ENCODE results near the gene ANKRD1. TPM values are rescaled to one million over a fixed set of nuclear protein-coding genes. Genes with fewer than 3 reads are reported as not detected.

ANKRD1 gene
- total RNA-seq, 2 donors from 2014 or later: 20.0 TPM; not detected in 1

DNA sequence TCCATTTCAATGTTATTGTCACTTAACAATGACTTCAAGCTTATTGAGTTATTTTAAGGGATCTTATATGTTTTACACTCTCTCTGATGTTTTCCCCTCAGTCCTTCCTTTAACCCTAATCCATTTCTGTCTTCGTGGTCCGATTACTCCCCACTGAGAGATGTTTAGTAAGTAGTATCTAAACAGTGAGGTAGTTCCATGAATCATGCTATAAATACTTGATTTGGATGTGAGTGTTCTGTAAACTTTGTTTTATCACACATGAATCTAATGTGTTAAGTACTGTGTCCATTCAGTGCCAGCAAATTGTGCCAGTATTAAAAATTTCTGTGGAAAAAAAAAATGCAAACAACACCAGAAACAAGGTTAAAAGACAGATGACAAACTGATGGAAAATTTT is 30.5 kb downstream of the ANKRD1 start:
- Histone ChIP-seq H3K36me3 (no peaks in the 10 kb centered on the region), H3K27ac (no peak overlapping the region), H3K9me3 (no peaks in the 10 kb centered on the region), H3K4me3 (no peak overlapping the region), H3K27me3 (replicated peaks; ENCODE audit: insufficient read depth) (no peaks in the 10 kb centered on the region), H3K4me1 (replicated peaks) (peaks cover 6% of the 10 kb centered on the region)
- intact Hi-C loops (cut with DNase I): no loop called here
- DNase-seq (ENCODE audit: low spot score): no peak
- WGBS: 42% methylated on average over 2 of the region's 2 CpGs
- TF ChIP-seq POLR2A (IDR thresholded peaks at IDR 0.05): no peak
- TF ChIP-seq POLR2AphosphoS5 (IDR thresholded peaks at IDR 0.05): no peak
- TF ChIP-seq, protein P1, sequence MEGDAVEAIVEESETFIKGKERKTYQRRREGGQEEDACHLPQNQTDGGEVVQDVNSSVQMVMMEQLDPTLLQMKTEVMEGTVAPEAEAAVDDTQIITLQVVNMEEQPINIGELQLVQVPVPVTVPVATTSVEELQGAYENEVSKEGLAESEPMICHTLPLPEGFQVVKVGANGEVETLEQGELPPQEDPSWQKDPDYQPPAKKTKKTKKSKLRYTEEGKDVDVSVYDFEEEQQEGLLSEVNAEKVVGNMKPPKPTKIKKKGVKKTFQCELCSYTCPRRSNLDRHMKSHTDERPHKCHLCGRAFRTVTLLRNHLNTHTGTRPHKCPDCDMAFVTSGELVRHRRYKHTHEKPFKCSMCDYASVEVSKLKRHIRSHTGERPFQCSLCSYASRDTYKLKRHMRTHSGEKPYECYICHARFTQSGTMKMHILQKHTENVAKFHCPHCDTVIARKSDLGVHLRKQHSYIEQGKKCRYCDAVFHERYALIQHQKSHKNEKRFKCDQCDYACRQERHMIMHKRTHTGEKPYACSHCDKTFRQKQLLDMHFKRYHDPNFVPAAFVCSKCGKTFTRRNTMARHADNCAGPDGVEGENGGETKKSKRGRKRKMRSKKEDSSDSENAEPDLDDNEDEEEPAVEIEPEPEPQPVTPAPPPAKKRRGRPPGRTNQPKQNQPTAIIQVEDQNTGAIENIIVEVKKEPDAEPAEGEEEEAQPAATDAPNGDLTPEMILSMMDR (IDR thresholded peaks at IDR 0.05): no peak

DNA sequence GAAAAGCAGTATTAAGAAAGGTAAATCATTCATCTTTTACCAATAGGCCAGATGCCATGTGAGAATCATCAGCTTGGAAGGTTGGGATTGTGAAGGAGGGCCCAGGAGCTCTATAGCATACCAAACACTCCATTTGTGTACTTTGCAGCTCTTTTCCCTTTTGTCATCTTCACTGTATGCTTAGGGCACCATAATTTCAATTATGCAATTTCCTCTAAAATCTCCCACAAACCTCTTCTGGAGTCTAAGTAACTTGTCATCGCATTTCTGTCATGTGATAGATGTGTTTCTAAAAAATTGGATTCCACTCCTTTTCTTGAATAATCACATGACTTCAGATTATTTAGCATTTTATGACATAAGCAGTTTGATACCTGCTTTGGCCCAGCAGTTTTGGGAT is 31.3 kb downstream of the ANKRD1 start:
- intact Hi-C loops (cut with DNase I): no loop called here
- Histone ChIP-seq H3K36me3 (no peaks in the 10 kb centered on the region), H3K27ac (no peak overlapping the region), H3K4me1 (replicated peaks) (peaks cover 6% of the 10 kb centered on the region), H3K4me3 (no peak overlapping the region), H3K27me3 (replicated peaks; ENCODE audit: insufficient read depth) (no peaks in the 10 kb centered on the region), H3K9me3 (no peaks in the 10 kb centered on the region)
- 85% methylated on average over 1 of the region's 1 CpG for WGBS
- no peak for TF ChIP-seq POLR2A (IDR thresholded peaks at IDR 0.05)
- TF ChIP-seq, protein P1 (IDR thresholded peaks at IDR 0.05): no peak
- no peak for TF ChIP-seq POLR2AphosphoS5 (IDR thresholded peaks at IDR 0.05)
- no peak for DNase-seq (ENCODE audit: low spot score)

DNA sequence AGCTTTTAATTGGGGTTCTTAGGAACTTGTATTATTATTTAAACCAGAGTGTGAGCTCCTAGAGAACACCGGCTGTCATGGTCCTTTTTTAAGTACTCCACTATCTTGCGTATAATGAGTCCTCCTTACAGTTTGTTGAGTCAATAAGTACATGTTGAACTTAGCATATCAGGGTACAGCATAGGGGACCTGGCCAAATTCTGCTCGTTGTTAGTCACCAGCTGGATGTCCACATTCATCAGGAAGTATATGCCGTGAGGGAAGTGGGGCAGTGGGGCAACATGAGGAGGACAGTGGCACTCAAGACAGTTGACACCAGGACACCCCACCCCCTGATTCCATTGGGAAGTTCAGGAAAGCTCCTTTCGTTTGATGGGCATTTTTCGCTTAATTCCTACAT is 32.5 kb downstream of the ANKRD1 start:
- 92% methylated on average over 6 of the region's 6 CpGs for WGBS
- DNase-seq (ENCODE audit: low spot score): no peak
- Histone ChIP-seq H3K27ac (no peak overlapping the region), H3K27me3 (replicated peaks; ENCODE audit: insufficient read depth) (no peaks in the 10 kb centered on the region), H3K4me3 (no peak overlapping the region), H3K4me1 (replicated peaks) (peaks cover 6% of the 10 kb centered on the region), H3K9me3 (no peaks in the 10 kb centered on the region), H3K36me3 (no peaks in the 10 kb centered on the region)
- TF ChIP-seq, protein P1 (IDR thresholded peaks at IDR 0.05): no peak
- no peak for TF ChIP-seq POLR2A (IDR thresholded peaks at IDR 0.05)
- no peak for TF ChIP-seq POLR2AphosphoS5 (IDR thresholded peaks at IDR 0.05)
- intact Hi-C loops (cut with DNase I): no loop called here

DNA sequence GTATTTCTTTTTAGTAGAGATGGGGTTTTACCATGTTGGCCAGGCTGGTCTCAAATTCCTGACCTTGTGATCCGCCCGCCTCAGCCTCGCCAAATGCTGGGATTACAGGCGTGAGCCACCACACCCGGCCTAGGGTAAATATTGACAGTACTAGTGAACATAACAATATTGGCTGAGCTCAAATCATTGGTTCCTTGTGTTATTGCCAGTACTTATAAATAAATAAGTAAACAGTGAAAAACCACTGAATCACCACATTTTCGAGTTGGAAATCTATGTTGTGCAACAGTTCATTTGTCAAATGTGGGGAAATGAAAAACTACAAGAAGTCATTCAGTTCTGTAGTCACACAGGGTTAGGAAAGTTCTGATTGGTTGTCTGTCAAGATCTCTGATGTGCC is 33.3 kb downstream of the ANKRD1 start:
- peak; percentile 50 for DNase-seq (ENCODE audit: low spot score)
- TF ChIP-seq POLR2AphosphoS5 (IDR thresholded peaks at IDR 0.05) (peak; percentile 57), POLR2A (IDR thresholded peaks at IDR 0.05) (no peak)
- Histone ChIP-seq H3K4me1 (replicated peaks) (peaks cover 6% of the 10 kb centered on the region), H3K27me3 (replicated peaks; ENCODE audit: insufficient read depth) (no peaks in the 10 kb centered on the region), H3K36me3 (no peaks in the 10 kb centered on the region), H3K27ac (no peak overlapping the region), H3K4me3 (no peak overlapping the region), H3K9me3 (no peaks in the 10 kb centered on the region)
- intact Hi-C loops (cut with DNase I): no loop called here
- 46% methylated on average over 6 of the region's 6 CpGs for WGBS

DNA sequence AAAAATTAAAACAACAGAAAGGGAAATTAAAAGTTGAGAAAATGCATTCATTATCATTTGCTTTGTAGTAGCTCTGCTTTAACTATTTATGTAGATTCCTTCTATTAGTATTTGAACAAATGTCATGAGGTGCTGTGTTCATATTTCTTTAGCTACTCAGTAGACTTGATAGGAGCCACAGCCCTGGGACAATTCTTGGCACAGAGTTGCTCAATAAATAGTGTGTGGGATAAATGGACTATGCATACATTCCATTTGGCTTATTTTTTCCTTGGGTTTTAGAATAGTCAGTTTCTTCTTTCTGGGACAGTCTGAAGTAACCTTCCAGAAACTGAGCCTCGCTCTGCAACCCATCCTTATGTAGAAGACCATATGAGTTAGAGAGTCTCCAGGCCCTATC is 35.7 kb downstream of the ANKRD1 start:
- peaks cover 6% of the 10 kb centered on the region for H3K4me1 ChIP-seq (replicated peaks)
- no peaks in the 10 kb centered on the region for H3K36me3 ChIP-seq
- TF ChIP-seq, protein P1 (IDR thresholded peaks at IDR 0.05): no peak
- TF ChIP-seq POLR2AphosphoS5 (IDR thresholded peaks at IDR 0.05): no peak
- no peak for TF ChIP-seq POLR2A (IDR thresholded peaks at IDR 0.05)
- no peaks in the 10 kb centered on the region for H3K27me3 ChIP-seq (replicated peaks; ENCODE audit: insufficient read depth)
- H3K9me3 ChIP-seq: no peaks in the 10 kb centered on the region
- no peak overlapping the region for H3K27ac ChIP-seq
- no peak overlapping the region for H3K4me3 ChIP-seq
- WGBS: 97% methylated on average over 1 of the region's 1 CpG
- intact Hi-C loops (cut with DNase I): no loop called here
- no peak for DNase-seq (ENCODE audit: low spot score)
